ENCODE measurements around the gene PAQR5.
"Not testable (repeated sequence)": the region's sequence is repeated elsewhere in the genome, so short reads cannot be mapped to it uniquely, and the experiment has no call there.

The PAQR5 gene

DNA sequence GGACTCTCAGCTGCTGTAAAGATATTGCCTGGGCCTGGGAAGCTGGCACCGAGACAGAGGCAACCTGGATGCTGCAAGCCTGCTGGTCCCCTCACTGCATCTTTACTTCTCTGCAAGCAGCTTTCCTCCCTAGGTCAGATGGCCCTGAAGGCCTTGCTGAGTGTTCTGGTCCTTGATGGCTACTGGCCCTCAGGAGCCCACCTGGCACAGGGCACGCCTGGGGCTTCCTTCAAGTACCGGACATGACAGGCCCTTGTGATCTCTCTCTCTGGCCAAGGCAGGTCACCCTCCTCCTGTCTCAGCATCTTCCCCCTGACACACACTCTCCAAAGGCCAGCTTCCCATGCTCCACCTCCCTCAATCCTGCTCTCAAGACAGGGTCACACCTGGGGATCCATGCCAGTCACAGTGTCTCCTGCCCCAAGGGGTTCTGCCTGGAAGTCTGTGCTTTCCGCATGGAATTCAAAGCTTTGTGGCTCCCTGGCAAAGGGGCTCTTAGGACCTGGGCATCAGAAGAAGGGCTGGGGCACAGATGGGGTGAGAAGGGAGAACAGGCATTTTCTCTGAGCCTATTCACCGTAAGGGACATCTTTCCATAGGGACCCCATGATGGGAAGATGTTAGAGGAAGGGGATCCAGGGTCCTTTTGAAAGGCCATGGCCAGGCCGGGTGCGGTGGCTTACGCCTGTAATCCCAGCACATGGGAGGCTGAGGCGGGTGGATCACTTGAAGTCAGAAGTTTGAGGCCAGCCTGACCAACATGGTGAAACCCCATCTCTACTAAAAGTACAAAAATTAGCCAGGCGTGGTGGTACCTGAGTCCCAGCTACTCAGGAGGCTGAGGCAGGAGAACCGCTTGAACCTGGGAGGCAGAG, 4.7 kb upstream of the PAQR5 start:
- DNase-seq (ENCODE audit: low read depth) = no peak

DNA sequence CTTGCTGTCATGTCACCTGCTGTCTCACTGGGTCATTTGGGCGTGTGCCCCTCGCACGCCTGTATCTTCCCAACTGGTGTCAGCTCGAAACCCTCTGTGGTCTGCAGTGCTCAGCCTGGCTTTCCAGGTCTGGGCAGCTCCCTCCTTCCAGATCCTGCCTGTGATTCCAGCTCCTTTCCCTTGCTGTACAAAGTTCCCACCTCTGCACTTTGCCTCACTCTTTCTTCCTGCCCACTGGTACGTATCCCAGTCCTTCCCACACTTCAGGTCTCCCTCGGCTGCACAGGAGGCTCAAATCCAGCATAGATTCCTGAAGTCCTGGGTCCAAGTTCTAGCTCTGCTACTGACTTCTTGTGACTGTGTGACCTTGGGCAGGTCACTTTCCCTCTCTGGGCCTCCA, 2.1 kb upstream of the PAQR5 start:
- no peak for DNase-seq (ENCODE audit: low read depth)

DNA sequence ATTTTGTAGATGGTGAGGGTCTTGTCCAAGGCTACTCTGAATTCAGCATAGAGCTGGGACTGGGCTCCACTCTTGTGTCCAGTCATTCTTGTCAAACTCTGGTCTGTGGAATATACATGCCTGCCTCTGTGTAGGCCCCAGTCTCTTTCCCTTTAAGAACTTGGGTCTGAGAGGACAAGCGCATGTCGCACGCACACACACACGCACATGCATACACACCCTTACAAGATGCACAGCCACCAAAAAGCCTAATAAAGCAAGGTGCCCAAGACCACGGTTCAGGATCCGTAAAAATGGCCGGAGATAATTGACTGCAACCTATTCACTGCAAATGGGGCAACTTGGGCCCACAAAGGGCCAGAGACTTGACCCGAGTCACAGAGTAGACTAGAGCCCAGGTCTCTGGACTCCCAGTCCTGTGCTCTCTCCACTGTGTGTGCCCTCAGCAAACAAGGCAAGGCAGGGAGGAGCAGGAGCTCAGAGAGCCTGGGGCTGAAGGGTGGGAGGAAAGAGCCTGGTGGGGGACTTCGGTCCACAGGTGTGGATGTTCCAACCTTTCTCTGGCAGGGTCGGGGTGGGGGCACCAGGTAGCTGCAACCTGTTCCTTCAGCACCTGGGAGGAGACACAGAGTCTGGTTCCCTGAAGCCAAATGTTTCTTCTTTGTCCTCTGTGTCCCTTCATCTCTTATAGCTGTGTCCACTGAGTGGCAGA, 914 bp upstream of the PAQR5 start:
- DNase-seq (ENCODE audit: low read depth) = no peak

DNA sequence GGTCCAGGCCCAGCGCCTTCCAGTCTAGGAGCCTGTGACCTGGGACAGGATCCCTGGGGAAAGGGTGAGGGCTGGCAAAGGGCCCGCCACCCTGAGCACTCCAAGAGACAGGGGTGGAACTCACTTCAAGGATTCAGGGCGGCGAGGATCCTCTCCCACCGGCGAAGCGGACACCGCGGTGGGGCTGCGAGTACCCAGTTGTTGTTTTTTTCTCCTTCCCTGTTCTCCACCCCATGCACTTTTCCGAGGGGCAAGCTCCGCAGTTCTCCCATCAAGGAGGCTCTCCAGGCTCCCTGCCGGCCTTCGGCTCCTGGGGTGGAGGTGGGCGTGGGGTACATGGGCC, 387 bp upstream of the PAQR5 start:
- DNase-seq (ENCODE audit: low read depth) = no peak

DNA sequence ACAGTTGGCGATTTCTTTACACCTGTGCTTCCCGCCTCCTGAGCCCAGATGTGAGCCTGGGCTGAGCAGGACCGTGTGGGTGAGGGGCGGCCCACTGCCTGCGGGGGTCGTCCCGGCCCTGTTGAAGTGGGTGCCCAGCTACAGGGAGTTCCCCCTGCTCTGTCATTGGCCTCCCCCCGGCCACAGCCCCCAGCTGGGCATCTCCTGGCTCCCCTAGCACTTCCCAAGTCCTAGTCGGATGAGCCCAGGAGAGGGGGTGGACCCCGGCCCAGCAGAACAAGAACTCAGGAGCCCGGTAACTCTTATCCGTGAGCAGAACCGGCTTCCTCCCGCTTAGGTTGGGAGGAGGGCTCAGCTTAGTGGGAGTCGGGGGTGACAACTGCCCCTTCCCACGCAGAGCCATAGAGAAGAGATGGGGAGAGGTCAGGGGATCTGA, 757 bp downstream of the PAQR5 start:
- DNase-seq (ENCODE audit: low read depth) = no peak

DNA sequence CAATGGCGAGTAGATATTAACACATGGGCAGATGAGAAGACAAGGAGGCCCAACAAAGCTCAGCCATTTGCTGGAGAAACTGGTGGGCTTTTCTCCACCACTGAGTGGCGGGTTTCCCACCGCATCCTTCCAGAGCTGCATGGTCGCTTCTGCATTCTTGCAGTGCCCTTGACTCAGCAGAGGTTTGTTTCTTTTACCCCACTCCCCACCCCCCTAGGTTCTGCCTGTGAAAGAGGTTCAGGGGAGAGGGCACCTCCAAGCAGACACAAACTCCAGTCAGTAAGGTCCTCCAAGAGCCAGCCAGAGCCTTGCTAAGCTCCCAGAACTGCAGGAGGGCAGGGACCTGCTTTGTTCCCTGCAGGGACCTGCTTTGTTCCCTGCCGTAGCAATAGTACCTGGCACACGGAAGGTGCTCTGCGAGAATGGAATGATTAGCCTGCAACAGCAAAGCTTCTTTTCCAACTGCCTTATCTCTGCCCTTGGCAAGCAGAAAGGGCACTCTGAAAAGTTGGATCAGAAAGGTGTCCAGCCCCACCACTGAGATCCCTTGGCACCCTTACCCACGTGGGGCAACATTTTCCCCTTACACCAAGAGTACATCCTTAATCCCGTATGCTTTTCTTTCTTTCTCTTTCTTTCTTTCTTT, 1.4 kb downstream of the PAQR5 start:
- DNase-seq (ENCODE audit: low read depth) = no peak

DNA sequence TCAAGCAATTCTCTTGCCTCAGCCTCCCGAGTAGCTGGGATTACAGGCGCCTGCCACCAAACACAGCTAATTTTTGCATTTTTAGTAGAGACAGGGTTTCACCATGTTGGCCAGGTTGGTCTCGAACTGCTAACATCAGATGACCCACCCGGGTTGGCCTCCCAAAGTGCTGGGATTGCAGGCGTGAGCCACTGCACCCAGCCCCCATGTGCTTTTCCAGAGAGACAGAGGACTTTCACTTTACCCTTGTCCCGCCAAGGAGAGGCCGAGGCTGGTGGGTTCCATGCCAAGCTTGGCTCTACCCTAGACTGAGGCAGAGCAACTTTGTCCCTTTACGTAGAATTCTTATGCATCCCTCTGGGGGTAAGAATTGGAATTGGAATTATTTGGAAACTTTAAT, 2.4 kb downstream of the PAQR5 start:
- DNase-seq (ENCODE audit: low read depth) = not testable (repeated sequence)

DNA sequence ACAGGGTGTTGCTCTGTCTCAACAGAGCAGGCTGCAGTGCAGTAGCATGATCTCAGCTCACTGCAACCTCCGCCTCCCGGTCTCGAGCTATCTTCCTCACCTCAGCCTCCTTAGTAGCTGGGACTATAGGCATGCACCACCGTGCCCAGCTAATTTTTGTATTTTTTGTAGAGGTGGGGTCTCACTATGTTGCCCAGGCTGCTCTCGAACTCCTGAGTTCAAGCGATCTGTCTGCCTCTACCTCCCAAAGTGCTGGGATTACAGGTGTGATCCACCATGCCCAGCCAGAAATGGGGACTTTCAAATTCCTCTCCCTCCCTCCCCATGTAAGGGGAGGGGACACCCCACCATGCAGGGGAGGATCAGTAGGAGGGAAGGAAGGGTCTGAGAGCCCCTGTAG, 3.4 kb downstream of the PAQR5 start:
- DNase-seq (ENCODE audit: low read depth) = not testable (repeated sequence)

DNA sequence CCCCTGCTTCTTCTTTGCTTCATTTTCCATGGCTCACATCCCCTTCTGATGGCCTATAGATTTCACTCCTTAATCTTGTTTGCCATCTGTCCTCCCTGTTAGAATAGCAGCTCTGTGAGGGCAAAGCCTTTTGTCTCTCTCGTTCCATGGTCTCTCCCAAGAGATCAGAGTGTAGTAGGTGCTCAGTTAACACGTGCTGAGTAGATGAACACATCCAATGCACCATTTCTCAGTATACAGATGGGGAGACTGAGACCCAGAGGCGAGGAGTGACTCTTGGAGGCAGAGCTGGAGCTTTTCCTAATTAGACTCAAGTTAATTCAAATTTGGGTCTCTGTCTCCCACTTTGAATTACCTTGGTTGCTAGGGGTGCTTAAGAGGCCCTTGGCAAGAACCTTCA, 4.2 kb downstream of the PAQR5 start:
- no peak for DNase-seq (ENCODE audit: low read depth)

DNA sequence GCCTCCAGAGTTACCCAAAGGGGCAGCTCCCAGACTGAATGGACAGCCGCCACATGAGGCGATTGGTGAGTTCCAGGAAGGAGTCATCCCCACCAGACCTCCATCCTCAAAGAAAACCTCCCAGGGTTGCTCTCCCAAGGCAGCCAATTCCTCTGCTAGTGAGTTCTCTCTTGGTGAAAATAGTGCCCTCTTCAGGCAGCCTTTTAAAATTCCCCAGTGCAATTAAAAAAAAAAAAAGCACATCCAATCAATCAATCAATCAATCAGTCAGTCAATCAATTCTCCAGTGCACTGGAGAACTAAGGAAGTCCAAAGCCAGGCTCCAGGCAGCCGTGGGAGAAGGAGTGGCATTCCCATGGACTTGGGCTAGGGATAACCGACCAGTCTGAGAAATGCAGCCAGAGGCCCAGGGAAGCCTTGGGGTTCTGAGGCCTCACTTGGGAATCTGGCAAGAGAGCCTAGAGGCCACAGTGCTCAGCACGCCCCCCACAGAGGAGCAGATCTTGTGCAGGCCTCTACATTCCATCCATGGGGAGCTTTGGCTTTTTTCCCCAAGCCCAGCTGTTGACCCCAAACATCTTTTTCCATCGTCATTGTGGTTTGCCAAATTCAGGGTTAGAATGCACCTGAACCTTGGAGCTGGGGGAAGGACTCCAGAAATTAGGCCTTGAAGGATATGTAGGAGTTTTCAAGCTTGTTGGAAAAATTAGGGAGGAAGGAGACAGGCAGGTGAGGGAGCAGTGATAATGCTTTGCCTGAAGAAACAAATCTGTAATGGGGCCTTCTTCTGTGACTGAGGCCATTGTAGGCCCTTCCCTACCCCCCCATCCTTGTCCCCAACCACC, 4.8 kb downstream of the PAQR5 start:
- no peak for DNase-seq (ENCODE audit: low read depth)

DNA sequence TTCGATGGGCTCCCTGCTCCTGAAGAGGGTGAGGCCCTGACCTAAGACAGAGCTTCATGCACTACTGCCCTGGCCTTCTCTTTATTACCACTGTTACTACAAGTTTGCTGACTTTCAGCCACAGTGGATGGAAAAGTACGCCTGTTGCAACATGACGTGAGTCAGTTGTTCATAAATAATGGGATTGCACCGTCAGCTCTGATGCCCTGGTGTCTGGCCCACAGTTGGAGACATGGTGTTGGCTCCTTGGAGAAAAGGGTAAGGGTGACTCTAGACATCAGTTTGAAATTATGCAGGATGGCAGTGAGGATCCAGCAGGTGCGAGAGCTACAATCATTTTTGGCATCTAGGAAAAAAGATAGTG, 5.5 kb downstream of the PAQR5 start:
- DNase-seq (ENCODE audit: low read depth) = no peak

DNA sequence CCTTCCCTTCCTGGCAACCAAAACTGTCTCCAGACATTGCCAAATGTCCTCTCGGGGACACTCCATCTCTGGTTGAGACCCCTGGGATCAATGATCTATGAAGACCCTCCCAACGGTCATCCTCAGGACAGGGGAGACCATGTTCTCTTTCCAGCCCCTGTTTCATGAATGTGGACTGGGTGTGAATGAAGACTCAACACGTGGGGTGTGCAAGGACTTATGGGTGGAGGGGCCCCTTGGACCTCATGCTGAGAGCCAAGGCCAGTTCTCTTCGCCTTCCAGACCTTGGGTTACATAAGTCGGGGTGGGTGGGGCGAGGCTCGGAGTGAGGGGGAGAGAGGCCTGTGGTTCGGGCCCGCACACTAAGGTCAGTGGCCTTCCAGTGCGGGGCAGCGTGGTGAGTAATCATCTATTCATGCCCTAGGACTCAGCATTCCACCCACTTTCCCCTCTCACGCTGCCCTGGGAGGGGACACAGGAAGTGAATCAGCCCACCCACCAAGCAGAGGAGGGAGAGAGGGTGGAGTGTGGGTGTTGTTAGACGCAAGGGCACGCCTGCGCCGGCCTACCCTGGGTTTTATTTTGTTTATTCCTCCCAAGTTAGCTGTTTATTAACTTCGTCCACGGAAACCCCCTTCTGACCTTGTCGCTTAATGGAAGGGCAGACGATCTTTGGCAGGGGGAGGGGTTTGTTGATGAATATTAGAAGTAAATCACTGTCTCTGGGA, 6.7 kb downstream of the PAQR5 start:
- no peak for DNase-seq (ENCODE audit: low read depth)

DNA sequence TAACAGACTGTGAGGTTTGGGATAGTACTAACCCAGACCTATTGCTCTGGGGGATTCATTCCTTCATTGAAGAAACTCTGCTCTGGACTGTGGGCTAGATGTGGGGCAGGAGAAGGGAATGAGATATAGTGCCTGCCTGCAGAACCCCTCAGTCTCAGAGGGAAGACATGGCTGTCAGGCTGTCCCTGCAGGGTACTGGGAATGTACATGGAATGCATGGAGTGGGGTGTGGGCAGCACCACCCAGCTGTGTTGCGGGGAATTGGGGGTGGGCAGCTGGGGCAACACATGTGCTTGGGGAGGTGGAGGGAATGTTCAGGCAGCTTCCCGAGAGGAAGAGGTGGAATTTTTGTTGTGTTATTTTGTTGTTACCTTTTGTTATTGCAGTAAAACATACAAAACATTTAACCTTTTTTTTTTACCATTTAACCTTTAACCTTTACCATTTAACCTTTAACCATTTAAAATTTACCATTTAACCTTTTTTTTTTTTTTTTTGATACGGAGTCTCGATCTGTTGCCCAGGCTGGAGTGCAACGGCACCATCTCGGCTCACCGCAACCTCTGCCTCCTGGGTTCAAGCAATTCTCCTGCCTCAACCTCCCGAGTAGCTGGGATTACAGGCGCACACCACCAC, 7.3 kb downstream of the PAQR5 start:
- no peak for DNase-seq (ENCODE audit: low read depth)

DNA sequence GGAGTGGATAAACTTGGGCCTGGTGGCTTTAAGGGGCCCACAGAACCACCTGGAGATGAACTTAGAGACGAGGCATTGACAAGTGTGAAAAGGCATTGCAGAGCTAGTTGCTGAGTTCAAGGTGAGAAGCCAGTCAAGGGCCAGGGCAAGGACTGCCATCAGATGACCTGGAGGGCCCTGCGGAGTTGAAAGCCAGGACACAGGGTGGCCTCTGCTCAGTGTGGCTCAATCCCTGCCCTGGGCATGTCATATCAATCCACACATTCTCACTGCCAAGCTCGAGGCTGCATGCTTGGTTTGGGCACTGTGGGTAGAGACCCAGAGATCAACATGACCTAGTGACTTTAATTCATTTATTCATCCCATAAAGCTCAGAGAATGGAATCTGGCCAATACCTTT, 9.2 kb downstream of the PAQR5 start:
- no peak for DNase-seq (ENCODE audit: low read depth)

DNA sequence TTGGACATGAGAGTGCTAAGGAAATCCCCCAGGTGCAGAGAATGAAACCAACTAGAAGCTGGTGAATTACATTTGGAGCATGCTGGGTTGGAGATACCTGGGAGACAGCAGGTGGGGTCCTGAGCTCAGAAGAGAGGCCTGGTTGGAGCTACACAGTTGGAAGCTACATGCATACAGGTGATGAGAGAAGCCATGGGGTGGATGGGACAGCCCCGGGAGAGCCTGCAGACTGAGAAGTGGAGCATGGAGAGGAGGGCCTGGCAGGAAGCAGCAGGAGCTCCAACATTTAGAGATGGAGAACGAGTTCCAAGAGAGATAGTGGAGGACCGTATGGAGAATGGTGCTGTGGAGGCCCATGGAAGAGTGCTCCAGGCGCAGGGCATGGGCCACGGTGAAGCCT, 10.2 kb downstream of the PAQR5 start:
- no peak for DNase-seq (ENCODE audit: low read depth)

DNA sequence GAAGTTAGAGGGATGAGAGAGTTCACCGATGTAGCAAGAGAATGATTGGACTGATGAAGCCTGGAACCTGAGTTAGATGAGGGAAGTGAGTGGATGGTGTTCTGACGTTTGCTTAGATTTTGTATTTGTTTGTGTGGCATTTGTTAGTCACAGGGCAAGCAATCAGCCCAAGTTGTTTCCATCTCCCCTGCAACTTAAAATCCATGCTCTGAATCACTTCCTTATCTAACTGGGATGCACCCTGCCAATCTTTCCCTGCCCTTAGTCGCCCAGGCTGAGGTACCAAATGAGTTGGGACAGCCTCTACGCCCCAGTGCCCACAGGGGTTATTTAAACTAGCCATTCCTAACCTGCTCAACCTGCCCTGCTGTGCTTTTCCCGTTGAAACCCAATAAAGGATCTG, 12.6 kb downstream of the PAQR5 start:
- no peak for DNase-seq (ENCODE audit: low read depth)

DNA sequence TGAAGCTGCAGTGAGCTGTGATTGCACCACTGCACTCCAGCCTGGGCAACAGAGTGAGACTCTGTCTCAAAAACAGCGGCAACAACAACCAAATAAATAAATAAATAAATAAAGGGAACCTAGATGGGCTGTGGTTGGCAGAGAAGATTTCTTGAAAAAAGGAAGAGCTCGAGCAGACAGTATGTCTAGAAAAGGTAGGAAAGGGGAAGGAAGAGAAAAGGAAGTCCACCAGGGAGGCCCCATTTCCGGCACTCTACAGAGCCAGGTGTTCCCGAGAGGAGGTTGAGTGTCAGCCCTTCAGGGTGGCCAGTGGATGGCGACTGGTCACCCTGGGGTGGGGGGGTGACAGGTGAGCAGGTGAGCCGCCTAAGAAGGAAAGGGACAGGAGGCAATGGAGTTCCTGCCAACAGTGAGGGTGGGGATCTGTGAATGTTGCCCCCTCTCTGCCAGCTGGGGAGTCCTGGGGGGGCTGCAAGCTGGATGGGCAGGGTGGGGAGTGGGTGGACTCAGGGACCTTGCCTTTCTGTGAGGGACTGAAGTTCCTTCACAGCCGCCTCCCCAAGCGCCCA, 14.8 kb downstream of the PAQR5 start:
- no peak for DNase-seq (ENCODE audit: low read depth)

DNA sequence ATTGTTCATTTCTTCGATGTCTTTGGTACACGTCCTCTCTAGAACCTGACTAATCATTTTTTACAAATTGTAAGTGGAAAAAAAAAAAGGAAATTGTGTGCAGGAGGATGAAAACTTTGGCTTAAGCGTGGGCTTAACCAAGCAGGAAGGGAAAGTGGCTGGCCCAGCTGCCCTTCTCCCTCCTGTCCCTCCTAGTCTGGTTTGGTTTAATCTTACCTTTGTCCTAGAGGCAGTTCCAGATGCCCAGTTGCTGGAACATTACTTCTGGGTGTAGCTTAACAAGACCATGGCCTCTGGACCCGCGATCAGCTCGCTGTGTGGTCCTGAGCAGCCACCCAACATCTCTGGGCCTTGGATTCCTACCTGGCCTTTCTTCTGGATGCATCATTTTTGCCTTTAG, 15.4 kb downstream of the PAQR5 start:
- no peak for DNase-seq (ENCODE audit: low read depth)

DNA sequence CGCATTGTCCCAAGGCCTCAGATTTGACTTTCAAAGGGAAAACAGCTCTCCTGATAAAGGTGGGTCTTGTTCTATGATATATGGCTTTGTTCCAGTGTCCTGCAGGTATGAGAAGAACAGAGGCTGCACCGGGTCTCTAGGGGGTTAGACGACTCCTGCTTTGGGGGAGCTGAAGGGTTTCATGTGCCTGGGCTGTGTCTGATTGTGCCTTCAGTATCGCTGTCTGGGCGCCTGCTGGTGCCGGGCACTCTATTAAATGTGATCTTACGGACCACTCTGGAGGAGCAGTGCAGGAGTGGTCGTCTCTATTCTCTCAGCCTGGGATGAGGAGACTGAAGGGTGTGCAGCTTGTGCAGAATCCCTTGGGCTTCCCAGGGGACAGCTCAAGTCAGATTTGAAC, 16.0 kb downstream of the PAQR5 start:
- DNase-seq (ENCODE audit: low read depth) = no peak

DNA sequence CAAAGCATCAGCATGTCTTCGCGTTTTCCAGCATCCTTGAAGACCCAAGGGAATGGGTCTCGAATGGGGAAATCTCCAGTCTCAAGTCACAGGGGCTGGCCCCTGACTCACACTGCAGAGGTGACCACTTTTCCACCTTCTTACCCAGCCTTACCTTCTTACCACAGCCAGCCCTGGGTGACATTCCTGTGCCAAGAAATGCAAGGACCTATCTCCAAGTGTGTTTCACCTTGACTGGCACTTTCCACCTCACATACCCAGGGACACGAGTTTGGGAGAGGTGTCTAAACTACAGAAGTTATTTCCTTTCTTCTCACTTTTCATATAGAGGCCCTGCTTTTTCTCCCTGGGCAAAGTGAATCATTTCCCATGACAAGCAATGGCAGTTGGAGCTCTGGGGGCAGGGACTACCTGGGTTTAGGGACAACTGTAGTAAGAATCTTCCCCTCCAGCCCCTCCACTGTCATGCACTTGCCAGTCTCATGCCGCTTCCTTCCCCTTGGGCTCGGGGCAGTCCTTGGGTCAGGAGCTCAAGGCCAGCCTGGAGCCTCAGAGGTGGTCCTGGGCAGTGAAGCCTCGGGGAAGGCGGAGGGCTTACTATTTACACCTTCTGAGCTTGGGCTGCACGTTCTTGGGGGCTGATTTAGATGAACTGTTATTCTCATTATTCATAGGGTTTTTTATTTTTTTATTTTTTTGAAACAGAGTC, 16.8 kb downstream of the PAQR5 start:
- no peak for DNase-seq (ENCODE audit: low read depth)
